ENCODE measurements around the gene KLHL30.

KLHL30 gene

DNA sequence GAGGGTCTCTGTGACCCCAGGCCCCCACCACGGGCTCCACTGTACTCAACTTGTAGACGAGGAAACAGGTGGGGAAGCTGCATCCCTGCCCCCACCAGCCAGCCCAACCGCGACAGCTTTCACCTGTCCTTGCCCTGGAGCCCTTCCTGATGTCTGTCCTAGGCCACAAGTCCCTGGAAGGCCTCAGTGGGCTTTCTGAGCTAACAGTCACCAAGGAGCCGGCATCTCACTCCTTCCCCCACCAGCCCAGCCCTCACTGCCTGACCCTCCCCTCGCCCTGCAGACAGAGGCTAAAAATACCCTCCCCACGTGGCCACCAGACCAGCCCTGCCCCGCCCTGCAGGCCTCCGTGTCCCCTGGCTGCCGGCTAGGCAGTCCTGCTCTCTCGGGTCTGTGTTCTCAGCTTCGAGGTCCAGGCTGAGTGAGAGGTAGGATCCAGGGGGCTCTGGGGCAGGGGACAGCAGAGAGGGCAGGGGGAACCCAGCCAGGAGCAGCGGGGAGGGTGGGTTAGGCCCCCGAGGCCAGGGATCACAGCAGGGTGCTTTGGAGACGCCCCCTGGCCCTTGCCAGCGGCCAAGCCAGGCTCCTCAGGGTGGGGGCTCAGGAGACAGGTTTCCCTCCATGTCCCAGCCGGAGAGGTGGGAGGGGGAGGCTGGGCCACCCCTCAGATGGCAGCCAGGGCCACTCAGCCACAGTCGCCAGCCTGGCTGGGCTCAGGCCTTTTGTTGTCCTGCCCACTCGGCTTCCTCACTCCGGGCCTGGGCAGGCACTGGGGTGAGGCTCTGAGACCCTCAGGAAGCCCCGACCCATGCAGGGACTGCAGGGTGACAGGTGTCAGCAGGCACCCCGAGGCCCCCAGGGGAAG lies at the start of gene KLHL30:
KLHL30 (plus strand) TSS at position 338 of the 865 bp plus-strand sequence. CDS start 2,087 bp downstream, outside the sequence.
- DNase-seq = no peak

- DNase-seq = no peak
Observed at GRCh38 chr2:238090887-238091286, 47.6 kb upstream of the KLHL30 start.

- DNase-seq = no peak
Observed at GRCh38 chr2:238091436-238092060, 46.9 kb upstream of the KLHL30 start.

DNA sequence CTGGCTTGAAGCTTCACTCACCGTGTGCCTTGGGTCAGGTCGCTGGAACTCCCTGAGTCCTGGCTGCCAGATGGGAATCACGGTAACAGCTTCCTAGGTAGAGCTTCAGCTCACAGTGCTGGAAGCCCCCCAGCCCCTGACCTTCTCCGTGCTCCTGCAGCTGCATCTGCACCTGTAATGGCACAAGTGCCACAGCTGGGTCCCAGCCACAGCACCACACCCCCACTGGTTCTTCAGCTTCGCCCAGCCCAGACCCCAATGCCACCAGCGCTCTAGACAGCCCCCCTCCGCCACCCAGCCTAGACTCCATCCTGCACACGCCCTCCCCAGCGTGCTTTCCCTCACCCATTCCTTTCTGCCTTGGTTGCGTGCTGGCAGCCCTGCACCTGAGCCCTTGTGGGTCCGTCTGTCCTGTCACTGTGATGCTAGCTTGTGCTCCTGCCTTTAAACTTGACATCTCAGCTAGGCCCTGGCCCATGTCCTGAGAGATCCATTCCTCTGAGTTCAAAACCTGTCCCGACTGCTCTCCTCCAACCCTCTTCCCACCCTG lies 45.9 kb upstream of the KLHL30 start:
- no peak for DNase-seq

- no peak for DNase-seq
Observed at GRCh38 chr2:238093181-238094140, 45.0 kb upstream of the KLHL30 start.

GRCh38 chr2:238094438-238095022 lies 43.9 kb upstream of the KLHL30 start:
- DNase-seq = no peak

- DNase-seq = no peak
Observed at GRCh38 chr2:238095143-238095542, 43.3 kb upstream of the KLHL30 start.

DNA sequence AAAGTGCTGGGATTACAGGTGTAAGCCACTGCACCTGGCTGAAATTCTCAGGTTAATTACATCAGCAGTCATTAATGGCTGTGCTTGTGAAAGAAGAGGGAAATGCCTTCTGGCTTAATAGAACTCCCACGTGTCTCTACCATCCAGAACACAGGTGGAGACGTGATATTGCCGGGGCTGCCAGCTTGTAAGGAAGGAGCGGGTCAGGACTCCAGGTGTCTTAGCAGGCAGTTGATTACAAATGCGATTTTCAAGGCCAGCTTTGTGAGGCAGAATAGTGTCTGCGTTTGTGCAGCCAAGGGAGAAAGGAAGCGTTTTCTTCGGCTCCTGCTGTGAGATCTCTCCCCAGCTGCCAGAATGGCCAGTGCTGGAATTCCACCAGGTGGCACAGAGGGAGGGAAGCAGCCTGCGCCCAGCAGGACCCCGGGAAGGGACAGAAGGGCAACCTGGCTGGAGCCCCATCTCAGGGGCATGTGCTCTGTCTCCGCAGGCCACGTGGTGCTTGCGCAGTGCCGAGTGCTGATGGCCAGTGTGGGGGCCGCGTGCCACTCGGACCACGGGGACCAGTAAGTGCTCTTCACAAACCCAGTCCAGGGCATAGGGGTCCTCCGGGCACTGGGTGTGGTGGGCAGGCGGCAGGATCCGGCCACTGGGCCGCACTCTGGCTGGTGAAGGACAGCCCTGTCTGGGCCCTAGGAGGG lies 42.0 kb upstream of the KLHL30 start:
- DNase-seq = peak in 1 of 2 experiments; percentile 26

- DNase-seq = no peak
Observed at GRCh38 chr2:238097201-238097987, 41.1 kb upstream of the KLHL30 start.

GRCh38 chr2:238097988-238098871 lies 40.2 kb upstream of the KLHL30 start:
- peak; percentile 11 to 45 for DNase-seq

- DNase-seq = no peak
Observed at GRCh38 chr2:238098901-238099713, 39.4 kb upstream of the KLHL30 start.

GRCh38 chr2:238099714-238100048 lies 38.8 kb upstream of the KLHL30 start:
- DNase-seq = no peak

DNA sequence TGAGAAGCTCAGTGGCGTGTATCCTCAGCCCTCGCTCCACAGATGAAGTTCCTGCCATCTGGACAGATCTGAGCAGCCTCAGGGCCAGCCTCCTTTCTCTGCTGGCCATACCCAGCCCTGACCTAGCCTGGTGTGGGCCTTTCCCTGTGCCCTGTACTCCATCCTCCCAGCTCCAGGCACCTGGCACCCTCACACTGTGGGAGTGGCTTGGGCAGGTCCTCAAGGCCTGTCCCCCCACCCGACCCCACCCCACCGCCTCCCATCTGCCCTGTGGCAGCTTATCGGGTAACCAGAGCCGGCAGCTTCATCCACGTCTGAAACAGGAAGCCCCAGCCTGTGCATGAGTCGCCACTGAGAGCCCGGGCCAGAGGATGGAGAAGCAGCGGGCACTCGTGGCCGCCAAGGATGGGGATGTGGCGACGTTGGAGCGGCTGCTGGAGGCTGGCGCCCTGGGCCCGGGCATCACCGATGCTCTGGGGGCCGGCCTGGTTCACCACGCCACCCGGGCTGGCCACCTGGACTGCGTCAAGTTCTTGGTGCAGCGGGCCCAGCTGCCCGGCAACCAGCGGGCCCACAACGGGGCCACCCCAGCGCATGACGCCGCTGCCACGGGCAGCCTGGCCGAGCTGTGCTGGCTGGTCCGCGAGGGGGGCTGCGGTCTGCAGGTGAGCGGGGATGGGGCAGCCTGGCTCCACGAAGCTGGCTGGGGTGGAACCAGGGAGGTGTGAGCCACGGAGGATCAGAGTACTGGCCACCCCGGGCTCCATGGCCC lies 38.2 kb upstream of the KLHL30 start, which contains the start of gene ESPNL:
ESPNL (plus strand) TSS at position 292 of the 772 bp plus-strand sequence; CDS start at position 372, 80 bp downstream.
- DNase-seq = no peak

DNA sequence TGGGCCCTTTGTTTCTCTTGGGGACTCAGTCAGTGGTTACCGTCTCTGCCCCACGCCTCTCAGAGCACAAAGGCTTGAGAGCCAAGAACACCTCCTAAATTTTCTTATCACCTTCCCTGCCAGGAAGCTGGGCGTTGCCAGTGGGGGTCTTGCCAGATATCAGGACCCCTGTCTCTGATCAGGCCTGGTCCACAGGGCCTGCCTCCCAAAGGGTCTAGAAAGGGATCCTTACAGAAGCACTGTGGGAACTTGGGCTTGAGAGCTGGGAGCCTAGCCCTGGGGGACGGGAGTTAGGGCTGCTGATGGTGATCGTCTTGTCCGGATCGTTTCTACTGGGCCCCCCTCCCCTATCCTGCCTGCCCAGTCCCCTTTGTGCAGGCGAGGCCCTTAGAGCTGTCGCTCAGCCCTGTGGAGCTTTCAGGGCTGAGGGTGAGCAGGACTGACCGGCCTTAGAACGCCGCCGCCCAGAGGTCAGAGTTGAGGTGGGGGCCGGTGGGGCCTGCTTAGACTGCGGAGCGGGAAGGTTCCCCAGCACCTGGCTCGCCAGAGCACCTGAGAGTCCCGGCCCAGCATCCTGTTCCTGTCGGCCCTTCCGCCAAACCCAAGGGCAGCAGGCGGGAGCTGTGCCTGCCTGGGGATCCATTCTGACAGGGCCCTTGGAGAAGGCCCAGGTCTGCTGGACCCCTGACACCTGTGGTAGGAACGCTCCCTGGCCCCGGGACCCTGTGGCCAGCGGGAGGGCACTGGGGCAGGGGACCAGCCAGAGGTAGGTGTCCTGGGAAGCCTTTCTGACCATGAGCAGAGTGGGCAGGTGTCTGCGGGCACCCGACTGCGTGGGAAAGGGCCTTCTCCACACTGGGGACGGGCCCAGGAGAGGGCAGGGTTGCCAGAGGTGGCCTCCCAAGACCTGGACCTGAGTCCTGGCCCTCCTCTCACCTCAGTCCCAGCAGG lies 37.4 kb upstream of the KLHL30 start:
- DNase-seq = no peak

GRCh38 chr2:238101891-238102841 lies 36.3 kb upstream of the KLHL30 start:
- no peak for DNase-seq

- no peak for DNase-seq
Observed at GRCh38 chr2:238102865-238103264, 35.6 kb upstream of the KLHL30 start.
